Spinal cord (tissue), 10 donors: ENCODE measurements around the gene VAPA. TPM values are rescaled to one million over a fixed set of nuclear protein-coding genes. Genes with fewer than 3 reads are reported as not detected.
A peak's percentile ranks its signal among the peaks of the same experiment; 100 is the strongest.

Experiments used
- DNase-seq, 6 donors: peaks; one replicate each; pipeline versions ENCODE4 v3.0.0 to v3.0.0-alpha.2; 2013 to 2015; ENCODE audit warnings: low spot score in 6 of 6, low read depth in 4 of 6
- H3K27ac ChIP-seq: one replicate; pipeline ENCODE4 v1.5.1; 2013; ENCODE audit warnings: low read depth, low read length, control low read depth
- H3K27me3 ChIP-seq: one replicate; pipeline ENCODE4 v1.6.1; 2013; ENCODE audit warnings: low read length; ENCODE audit not compliant: control insufficient read depth, insufficient read depth
- H3K36me3 ChIP-seq: one replicate; pipeline ENCODE4 v1.6.1; 2013; ENCODE audit warnings: low read length; ENCODE audit not compliant: control insufficient read depth, insufficient read depth
- H3K4me1 ChIP-seq: one replicate; pipeline ENCODE4 v1.6.1; 2013; ENCODE audit warnings: low read length; ENCODE audit not compliant: control insufficient read depth, insufficient read depth
- H3K4me3 ChIP-seq: one replicate; pipeline ENCODE4 v1.5.1; 2013; ENCODE audit warnings: low read depth, low read length, control low read depth
- H3K9me3 ChIP-seq: one replicate; pipeline ENCODE4 v1.6.1; 2013; ENCODE audit warnings: low read length; ENCODE audit not compliant: control insufficient read depth, insufficient read depth
- WGBS: methylation state at CpG from one replicate; pipeline ENCODE4 v1.1.5; 2013; ENCODE audit warnings: missing lambda C conversion rate; ENCODE audit not compliant: insufficient coverage; 5-methylcytosine and 5-hydroxymethylcytosine counted together
- polyA plus RNA-seq, 2 donors: library from polyadenylated mRNA; unstranded; fragments of 120-200 nt; gene quantifications; one replicate each; pipeline ENCODE4 v1.2.1, GENCODE V29; 2013; ENCODE audit not compliant: insufficient read length in 2 of 2
- small RNA-seq: library from RNA; depleted of rRNA; stranded (forward); fragments of <200 nt; gene quantifications from one replicate; pipeline ENCODE3, GENCODE V24; 2014; ENCODE audit warnings: low replicate concordance
- total RNA-seq, 2 donors: library from RNA; depleted of rRNA in 1 of 2; stranded (reverse); fragments of 120-200 nt in 1 of 2; fragments of >200 nt in 1 of 2; gene quantifications; one replicate each; pipeline versions ENCODE4 v1.2.3 to v1.2.4, GENCODE V29; 2013 to 2014
- donor health status: healthy.

The VAPA gene
- total and polyA plus RNA-seq, 4 donors, result 259 to 313 (median 270) TPM

GRCh38 chr18:10002280-10002679, 88.5 kb downstream of the VAPA start:
- no peak overlapping the region for H3K4me3 ChIP-seq
- no peaks in the 10 kb centered on the region for H3K36me3 ChIP-seq
- H3K27ac ChIP-seq, result no peak overlapping the region
- H3K4me1 ChIP-seq, result no peaks in the 10 kb centered on the region
- WGBS, result 88% methylated on average over 3 of the region's 3 CpGs
- H3K27me3 ChIP-seq, result no peaks in the 10 kb centered on the region
- DNase-seq, result no peak
- H3K9me3 ChIP-seq, result peaks cover 5% of the 10 kb centered on the region

GRCh38 chr18:10003281-10003680, 89.5 kb downstream of the VAPA start:
- no peak overlapping the region for H3K27ac ChIP-seq
- H3K9me3 ChIP-seq, result peaks cover 3% of the 10 kb centered on the region
- no CpG with 5 or more reads among the region's 1 CpG for WGBS
- no peaks in the 10 kb centered on the region for H3K27me3 ChIP-seq
- H3K4me3 ChIP-seq, result no peak overlapping the region
- H3K36me3 ChIP-seq, result no peaks in the 10 kb centered on the region
- DNase-seq, result no peak
- no peaks in the 10 kb centered on the region for H3K4me1 ChIP-seq

GRCh38 chr18:10003866-10004265, 90.0 kb downstream of the VAPA start:
- no peak overlapping the region for H3K4me3 ChIP-seq
- 92% methylated on average over 7 of the region's 7 CpGs for WGBS
- no peaks in the 10 kb centered on the region for H3K4me1 ChIP-seq
- peaks cover 3% of the 10 kb centered on the region for H3K9me3 ChIP-seq
- H3K27ac ChIP-seq, result no peak overlapping the region
- no peaks in the 10 kb centered on the region for H3K27me3 ChIP-seq
- H3K36me3 ChIP-seq, result no peaks in the 10 kb centered on the region
- DNase-seq, result no peak

GRCh38 chr18:10006311-10006893, 92.6 kb downstream of the VAPA start:
- Histone ChIP-seq H3K4me3 (no peak overlapping the region), H3K36me3 (peaks cover 2% of the 10 kb centered on the region), H3K4me1 (peaks cover 9% of the 10 kb centered on the region), H3K27me3 (no peaks in the 10 kb centered on the region), H3K9me3 (no peaks in the 10 kb centered on the region), H3K27ac (no peak overlapping the region)
- 64% methylated on average over 3 of the region's 4 CpGs for WGBS
- peak in 2 of 6 donors; percentile 48 to 66 for DNase-seq

- Histone ChIP-seq H3K27ac (no peak overlapping the region), H3K27me3 (no peaks in the 10 kb centered on the region), H3K9me3 (no peaks in the 10 kb centered on the region), H3K36me3 (peaks cover 2% of the 10 kb centered on the region), H3K4me1 (peaks cover 9% of the 10 kb centered on the region), H3K4me3 (no peak overlapping the region)
- WGBS, result 94% methylated on average over 3 of the region's 3 CpGs
- no peak for DNase-seq
These were observed 94.3 kb downstream of the VAPA start for GRCh38 chr18:10008006-10008647.

Small RNA genes lying within 50 kb of the gene (small RNA-seq; reads per million reads assigned to genes)
- 0.08 reads per million for gene RNA5SP450

Other genes with a start within 250 kb of the VAPA start
- 10 to 100 TPM; 59.0 to 79.0 TPM for gene RAB31, start 205.7 kb upstream of the VAPA start, total RNA-seq
- 100 to 1,000 TPM; 113 to 172 TPM for gene RAB31, start 205.7 kb upstream of the VAPA start, polyA plus RNA-seq
- under 1 TPM in 1 of 2 donors, not detected in 1; 0.17 TPM for gene TXNDC2, start 28.0 kb upstream of the VAPA start, total RNA-seq
- under 1 TPM; 0.27 to 0.35 TPM for gene TXNDC2, start 28.0 kb upstream of the VAPA start, polyA plus RNA-seq